NCI-H526 treated with DMSO at 0.1 percent for 48 hours (cell line): ENCODE data around the gene CALY.

Experiments
- DNase-seq: peaks from one replicate; lab custom pipeline; 2025; lab: John Stamatoyannopoulos, UW

The CALY gene

DNA sequence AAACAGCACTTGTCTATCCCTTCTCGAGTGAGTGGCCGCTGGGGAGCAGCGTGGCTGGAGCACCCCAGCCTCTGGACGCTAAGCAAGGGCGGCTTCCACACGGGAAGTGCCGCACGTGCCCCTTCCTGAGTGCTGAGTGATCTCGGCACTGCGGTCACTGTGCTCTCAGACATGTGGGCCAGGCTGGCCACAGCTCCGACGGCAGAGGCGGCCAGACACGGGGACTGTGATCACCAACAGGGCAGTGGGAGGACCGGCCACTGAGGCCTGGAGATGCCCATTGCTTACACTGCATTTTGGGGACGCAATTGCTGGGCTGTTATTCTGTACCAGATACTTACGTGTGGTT lies 29.4 kb upstream of the CALY start:
- no peak for DNase-seq

DNA sequence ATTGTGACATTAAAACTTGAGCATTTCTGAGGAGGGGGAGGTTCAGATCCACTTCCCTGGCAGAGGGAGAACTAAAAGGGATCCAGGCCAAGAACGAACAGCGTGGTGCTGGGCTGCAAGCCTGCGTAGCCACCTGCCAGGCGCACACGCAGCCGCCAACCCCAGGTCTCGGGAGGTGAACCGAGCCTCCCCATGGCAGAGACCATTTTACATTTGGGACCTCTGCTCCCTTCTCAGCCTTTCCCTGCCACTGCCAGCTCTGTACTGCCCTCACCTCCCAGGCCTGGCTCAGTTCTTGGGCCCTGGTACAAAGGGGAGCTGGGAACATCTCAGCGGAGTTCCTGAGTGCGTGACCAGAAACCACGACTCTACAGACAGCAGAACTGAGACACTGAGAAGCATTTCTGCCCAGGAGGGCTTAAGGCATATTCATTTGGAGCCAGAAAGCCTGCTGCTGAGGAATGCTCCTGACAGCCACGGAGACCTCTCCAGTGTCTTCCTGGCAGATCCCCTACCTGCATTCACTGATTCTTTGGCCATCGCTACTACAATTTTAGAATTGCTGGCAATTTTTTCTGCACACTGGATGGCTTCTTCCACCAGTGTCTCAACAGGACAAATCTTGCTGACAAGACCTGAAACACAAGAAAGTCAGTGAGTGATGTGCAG lies 28.9 kb upstream of the CALY start:
- no peak for DNase-seq

DNA sequence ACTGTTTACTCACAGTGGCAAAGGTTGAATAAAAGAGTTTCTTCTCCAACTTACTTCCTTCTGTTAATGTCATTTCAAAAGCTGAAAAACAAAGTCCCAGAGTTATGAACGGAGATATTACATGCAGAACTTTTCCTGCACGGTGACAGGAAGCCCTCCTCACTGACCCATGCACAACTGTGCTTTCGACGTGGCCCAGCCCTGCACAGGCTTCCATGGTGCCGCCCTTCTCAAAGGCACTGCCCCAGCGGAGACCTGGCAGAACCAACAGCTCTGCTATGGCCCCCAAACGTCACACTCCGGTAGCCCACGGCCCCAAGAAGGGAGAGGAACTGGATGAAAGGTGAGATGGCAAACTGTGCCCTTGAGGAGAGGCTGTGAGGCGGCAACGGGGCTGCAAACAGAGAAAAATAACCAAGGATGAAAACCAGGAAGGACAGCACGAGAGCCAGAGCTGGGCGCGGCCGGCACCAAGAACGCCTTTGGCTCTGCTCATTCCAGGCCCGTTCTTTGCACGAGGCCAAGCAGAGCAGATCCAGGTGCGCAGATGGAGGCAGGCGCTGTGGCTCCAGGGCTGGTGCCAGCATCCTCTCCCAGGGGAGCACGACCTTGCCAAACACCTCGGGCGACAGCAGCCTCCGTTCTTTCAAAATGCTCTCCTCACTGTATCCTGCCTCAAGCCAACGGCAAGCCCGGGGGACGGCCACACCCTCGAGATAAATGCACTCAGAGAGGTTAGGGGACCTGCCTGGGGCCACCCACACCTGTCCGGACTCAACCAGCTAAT lies 28.1 kb upstream of the CALY start:
- no peak for DNase-seq

DNA sequence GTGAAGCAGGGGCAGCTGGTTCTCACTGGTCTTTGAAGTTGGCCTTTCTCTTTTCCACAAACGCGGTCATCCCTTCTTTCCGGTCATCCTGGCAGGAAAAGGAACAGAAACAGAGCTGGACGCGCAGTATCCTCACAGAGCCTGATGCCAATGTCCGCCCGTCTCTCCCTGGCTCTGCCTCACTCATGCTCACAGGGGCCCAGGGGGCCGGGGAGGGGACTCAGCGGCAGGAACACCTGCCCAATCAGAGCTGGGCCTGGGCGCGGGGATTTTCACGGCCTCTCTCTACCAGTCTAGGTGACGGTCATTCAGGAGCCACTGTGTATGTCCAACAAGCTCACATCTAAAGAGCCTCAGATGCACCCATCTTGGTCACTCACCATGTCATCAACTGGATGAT lies 26.1 kb upstream of the CALY start:
- no peak for DNase-seq

DNA sequence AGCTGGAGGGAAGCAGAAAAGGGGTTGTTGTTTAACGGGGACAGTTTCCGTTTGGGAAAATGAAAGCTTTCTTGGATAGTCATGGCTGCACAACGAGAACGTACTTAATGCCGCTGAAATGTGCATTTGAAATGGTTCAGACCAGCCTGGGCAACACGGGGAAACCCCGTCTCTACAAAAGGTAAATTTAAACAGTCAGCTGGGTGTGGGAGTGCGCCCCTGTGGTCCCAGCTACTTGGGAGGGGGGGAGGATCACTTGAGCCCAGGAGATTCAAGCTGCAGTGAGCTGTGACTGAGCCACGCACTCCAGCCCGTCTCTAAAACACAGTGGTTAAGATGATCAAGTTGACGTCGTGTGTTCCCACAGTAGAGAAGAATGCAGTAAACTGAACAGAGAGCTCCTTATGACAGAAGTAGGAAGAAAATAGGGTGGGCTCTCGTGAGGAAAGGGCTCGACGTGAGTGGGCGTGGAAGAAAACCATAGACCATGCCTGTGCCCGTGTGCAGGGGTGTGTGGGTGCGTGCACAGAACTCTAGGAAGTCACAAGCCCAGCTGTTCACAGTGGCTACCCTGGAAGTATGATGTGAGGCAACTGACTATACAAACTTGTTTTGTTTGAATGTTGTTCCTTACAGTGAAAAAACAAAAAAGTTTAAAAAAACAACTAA lies 25.2 kb upstream of the CALY start:
- no peak for DNase-seq

DNA sequence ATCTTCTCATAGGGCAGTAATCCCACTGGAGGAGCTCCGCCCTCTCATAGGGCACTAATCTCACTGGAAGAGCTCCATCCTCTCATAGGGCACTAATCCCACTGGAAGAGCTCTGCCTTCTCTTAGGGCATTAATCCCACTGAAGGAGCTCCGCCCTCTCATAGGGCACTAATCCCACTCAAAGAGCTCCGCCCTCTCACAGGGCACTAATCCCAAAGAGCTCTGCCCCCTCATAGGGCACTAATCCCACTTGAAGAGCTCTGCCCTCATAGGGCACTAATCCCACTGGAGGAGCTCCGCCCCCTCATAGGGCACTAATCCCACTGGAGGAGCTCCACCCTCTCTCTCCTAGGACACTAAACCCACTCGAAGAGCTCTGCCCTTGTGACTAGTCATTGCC lies 24.5 kb upstream of the CALY start:
- no peak for DNase-seq

DNA sequence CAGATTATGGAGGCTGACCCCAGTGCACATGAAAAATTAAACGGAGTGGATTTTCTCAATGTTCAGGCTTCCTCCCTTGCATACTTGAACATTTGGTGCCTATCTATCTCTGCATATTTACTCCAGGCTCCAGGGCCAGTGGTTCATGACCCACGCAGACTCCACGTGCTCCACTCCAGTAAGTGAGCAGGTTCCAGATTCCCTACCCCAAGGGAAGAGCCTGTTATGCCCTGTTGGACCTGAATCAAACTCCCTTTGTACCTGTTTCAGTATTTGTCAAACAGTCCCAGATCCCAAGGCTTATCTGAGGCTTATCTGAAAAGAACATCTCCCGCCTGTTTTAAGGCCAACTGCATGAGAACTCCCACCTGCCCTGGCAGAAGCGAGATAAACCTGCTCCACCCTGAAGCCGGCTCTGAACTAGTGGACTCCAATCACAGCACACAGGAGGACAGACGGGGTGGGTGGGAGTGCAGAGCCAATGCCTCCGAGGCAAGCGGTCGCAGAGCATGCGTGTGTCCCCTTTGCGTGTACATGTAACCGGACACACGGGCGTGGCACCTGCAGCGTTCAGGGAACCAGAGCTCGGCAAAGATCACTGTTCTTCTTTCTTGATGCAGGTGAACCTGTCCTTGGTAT lies 23.4 kb upstream of the CALY start:
- DNase-seq, result no peak

DNA sequence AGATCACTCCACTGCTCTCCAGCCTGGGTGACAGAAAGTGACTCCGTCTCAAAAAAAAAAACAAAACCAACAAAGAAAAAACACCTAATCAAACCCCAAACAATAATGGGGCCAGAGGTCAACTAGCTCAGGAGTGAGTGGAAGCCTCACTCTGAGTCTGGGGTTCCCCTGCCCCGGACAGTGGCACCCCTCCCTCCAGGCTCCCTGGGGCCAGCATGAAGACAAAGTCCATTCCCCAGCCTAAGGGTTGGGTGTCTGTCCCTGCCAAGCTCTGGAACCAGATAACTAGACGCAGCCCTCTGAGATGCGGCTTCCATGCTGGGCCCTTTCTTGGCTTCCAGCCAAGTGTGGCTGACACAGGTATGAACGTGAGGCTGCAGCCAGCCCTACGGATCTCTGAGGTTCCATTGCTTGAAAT lies 22.9 kb upstream of the CALY start:
- DNase-seq, result peak; percentile 14

DNA sequence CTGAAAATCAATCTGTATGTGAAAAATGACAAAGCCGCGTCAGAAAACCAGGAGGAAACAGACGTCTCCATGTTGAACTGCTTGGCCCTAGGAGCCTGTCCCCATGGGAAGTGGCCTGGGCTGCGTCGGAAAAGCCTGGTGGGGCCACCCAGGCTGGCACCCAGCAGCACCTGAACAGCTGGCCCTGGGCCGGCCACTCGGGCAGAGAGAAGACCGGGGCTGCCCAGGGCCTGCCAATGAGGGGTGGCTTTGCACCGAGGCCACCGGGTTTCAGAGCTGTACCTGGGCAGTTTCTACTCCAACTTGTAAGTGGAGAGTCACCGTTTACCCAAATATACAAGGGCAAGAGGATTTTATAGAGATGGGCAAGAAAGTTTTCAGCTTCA lies 22.2 kb upstream of the CALY start:
- no peak for DNase-seq

DNA sequence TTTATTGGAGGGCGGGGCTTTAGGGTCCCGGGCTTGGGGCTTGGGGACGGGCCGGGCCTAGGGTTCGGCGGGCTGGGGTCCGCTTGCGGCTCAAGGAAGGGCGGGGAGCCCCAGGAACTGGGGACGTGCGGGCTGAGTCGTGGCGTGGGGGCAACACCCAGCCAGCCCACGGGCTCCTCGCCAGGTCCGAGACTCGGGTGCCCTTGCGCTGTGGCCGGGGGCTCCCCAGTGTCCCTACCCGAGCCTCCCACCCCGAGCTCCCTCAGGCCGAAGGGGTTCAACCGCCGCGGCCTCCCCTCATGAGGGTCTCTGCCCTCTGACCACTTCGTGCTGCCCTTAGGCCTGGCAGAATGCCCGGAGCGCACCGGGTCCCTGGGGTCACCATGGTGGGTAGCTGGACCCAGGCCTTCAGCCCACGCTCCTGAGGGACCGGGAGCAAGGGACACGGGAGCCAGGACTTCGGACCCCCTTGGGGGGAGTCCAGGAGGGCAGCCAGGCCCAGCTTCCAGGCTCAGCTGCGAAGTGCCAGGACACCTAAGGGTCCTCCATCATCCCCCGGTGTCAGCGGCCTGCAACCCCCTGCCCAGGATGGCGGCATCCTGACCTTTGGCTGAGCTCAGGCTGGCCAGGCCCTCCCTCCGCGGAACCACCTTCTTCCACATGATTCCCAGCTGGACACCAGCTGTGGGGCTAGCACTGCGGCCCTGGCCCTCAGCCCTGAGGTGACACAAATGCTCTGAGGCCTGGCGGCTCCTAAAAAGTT lies 21.6 kb upstream of the CALY start:
- DNase-seq, result no peak

DNA sequence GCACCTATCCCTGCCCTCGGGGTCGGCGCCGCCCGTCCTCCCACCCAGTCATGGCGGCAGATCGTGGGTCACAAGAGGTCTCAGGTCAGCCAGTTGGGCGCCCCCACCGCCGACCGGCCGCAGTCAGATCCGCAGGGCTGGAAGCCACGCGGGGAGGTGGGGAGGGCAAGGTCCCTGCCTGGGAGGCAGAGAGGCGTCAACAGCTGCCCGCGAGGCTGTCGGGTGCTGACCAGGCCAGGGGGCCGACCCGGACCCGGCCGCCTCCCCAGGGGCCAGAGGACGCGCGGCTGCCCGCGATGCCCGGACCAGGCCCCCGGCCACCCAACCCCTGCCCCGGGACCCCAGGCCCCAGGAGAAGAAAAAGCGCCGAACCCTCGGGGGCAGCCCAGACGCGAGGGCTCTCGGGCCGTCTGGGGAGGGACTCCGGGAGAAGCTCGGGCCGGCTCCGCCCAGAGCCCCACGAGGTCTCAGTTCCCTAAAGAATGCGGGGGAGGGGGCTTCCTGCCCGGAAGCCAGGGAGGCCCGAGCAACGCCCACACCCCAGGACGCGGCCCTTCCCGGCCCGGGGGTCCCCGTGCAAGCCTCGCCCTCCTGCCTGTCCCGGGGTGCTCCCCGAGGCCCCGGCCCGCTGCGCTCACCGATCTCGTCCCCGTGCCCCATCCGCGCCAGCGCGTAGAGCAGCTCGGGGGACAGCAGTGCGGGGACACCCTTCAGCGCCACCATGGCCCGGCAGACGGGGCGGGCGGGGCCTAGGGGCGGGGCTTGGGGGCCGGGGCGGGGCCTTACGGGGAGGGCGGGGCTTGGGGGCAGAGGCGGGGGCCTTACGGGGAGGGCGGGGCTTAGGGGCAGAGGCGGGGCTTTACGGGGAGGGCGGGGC lies 20.8 kb upstream of the CALY start, which contains the start of gene FUOM:
Gene FUOM, minus strand, starts transcription at position 735 of the 877 bp plus-strand sequence. Its CDS starts 12 bp downstream, at position 723.
- no peak for DNase-seq

DNA sequence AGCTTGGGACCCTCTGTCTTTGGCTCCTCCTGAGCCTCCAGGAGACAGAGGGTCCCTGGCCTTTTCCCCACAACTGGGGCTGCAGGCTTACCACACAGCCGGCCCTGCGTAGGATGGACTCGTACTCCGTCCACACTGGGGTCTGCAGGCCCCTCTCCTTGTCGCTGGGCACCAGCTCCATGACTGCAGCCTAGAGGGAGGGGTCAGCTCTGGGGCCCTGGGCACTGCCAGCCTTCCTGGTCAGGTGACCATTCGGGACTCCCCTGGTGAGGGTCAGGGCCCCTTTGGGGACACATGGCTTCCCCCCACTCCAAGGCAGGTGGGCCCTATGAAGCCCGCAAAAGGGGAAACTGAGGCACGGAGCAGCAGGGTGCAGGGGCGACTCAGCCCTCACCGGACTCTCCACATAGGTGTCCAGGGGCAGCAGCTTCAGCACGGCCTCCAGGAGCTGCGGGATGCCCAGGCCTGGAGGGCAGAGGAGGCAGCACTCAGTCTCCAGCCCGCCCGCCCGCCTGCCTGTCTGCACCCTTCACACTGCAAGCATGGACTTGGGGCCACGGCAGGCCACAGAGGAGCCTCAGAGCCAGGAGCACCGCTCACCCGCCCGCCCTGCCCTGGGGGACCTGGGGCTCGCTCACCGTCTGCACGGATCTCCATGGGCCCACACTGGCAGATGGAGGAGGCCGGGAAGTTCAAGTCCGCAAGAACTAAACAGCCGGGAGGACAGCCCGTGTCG lies 20.0 kb upstream of the CALY start:
- DNase-seq, result no peak

DNA sequence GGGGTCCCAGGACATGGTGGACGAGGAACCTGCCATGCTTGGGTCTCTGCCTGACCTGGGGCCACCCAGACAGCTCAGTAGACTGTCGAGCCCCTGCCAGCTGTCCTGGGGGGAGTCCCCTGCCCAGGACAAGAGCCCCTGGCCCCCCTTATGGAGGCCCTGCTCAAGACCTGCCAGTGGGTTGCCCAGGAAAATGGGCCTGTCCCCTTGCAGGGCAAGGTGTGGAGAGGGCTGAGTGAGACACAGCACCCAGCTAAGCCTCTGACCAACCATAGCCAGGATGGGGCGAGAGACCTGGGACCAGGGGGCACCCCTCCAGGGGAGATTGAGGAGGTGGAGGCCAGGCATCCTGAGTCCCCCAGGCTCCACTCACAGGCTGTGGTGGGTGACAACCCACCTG lies 19.3 kb upstream of the CALY start:
- no peak for DNase-seq

DNA sequence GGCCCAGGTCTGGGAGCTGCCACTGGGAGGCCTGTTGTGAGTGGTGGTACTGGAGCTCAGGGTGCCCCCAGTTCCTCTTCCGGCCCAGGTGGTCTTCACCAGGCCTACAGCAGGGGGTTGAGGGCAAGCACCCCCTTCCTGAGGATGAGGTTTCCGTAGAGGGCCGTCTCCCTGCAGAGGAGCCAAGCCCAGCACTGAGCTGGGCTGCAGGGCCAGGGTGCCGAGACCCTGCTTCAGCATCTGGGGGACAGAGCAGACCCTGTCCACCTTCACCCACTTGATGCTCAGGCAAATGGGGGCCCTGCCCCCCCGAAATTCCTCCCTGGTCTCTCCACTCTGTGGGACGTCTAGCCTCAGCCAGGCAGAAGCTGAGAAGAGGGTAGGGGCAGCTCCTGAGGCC lies 18.6 kb upstream of the CALY start:
- DNase-seq, result no peak

DNA sequence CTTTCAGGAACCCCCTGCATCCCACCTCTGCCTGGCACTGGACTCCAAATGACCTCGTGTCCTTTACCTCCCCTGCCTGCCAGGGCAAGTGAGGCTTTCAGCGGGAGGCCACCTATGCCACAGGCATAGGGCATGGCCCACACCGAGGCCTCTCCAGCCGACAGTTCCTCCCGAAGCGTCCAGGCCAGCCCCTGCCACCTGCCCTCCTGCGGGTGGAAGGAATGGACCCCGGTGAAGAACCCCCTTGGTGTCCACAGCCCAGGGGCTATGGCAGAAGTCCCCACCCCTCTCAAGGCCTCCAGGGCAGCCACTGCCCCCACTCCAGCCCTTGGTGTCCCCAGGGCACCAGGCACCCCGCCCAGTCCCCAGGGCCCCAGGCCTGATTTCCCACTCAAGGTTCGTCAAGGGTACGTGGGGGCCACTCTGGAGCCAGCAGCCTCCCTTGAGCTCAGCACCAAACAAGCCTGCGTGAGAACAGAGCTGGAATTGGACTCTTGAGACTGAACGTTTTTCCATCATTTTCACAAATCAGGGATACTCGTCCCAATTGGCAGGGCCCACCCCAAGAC lies 18.1 kb upstream of the CALY start:
- DNase-seq, result no peak

DNA sequence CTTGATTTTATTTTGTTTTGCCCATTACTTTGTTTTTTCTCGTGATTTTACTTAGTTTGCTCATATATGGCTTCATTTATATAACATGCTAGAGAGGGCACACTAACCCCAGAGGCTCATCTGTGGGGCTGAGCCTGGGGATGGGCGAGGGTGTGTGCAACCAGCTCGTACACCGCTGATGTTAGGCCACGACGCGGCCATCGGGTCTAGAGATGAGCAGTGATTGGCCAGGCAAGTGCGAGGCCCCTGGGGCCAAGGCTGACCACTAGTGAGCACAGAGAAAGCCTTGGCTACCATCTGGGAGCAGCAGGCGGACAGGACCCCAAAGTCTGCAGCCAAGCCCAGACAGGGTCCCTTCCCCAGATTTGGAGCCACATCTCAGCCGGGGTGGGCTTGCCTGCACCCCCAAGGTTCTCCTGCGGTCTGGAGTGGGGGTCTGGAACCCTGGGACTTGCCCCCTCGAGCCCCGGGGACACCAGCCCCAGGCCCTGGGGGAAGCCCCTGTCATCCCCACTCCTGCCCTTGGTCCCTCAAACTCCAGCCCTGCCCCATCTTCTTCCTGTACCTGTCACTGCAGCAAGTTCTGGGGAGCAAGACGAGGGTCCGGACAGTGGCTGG lies 17.4 kb upstream of the CALY start:
- DNase-seq, result no peak

DNA sequence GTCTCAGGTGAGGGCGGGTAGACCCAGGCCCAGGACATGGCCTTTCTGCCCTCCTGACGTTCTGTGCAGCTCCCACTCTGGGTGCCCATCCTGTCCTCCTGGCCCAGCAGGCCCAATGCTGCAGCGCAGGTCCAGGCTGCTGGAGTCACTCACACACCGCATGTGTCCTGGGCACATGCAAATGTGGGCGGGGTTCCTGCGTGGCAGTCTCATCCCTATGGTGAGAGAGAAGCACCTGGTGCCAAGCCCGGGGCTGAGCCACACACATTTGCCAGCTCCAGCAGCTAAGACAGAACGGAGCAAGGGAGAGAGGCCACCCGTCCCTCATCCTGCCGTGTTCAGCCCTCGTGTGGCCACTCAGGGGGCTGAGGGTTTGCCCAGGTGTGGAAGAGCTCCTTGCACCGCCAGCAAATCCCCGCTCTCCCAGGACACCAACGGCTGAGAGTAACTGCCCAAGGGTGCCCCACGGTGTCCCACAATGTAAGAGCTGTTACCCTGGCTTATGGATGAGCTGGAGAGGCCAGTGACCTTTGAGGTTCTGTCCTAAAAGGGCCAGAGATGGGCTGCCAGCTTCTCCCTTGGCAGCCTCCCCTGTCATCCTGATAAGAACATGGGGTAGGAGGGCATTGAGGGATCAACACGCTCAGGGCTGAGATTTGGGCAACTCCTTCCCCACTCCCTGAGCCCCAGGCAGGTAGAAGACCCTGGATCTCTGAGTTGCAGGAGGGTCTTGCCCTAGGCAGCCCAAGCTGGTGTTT lies 16.7 kb upstream of the CALY start:
- DNase-seq, result peak; percentile 19

DNA sequence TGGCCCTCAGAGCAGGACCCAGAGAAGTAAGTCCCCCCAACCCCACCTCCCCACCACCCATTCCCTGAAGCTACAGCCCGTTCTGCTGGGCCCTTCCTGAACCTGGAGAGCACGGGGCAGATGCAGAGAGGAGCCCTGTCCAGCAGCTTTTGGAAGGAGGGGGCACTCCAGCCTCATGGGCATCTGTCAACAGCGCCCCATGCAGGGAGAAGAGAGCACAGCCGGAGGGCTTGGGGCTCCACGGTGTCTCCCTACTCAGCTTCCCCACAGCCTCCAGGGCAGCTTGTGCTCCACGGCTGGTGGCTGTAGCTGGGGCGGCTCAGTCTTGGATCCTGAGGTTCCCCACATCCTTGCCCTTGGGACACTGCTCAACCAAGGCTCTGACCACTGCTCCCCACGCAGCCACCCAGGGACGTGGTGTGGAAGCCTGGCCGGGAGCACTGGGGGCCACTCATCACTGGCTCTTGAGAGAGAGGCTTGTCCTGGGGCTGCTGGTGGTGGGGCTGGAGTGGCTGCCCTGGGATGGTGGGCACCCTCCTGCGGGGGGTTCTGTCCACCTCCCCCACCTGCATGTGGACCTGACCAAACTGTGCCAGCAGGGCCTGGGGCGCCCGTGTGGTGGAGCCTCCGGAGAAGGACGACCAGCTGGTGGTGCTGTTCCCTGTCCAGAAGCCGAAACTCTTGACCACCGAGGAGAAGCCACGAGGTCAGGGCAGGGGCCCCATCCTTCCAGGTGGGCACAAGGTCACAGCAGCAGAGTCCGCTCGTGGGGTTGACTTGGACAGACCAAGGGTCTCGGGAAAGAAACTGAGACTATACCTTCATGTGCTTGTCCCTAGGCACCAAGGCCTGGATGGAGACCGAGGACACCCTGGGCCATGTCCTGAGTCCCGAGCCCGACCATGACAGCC lies 15.0 kb upstream of the CALY start:
- no peak for DNase-seq
